K562 (cell line): ENCODE results near the gene TNN. TPM values are rescaled to one million over a fixed set of nuclear protein-coding genes. Genes with fewer than 3 reads are reported as not detected.

Experiments used
- BCOR ChIP-seq: fragments of 450-650 bp; IDR thresholded peaks from 2 replicates; pipeline ENCODE4 v1.6.1; 2016
- BRF1 ChIP-seq: IDR thresholded peaks from 3 replicates; pipeline ENCODE4 v1.6.1; 2011; ENCODE audit warnings: borderline replicate concordance, mild to moderate bottlenecking; ENCODE audit not compliant: insufficient read length; ENCODE audit errors: extremely low read depth
- COPS2 ChIP-seq: fragments of 450-650 bp; conservative IDR thresholded peaks from 2 replicates; pipeline ENCODE4 v1.6.1; 2016; ENCODE audit warnings: mild to moderate bottlenecking, moderate library complexity
- CSDE1 ChIP-seq, 2 experiments: fragments of 450-650 bp; IDR thresholded peaks; 2 replicates each; pipeline ENCODE4 v1.6.1; 2016; ENCODE audit warnings: mild to moderate bottlenecking in 1 of 2
- DPF2 ChIP-seq: fragments of 450-650 bp; IDR thresholded peaks from 2 replicates; pipeline ENCODE4 v1.6.1; 2016
- ELK1 ChIP-seq: sonication (generic); formaldehyde crosslinking; IDR thresholded peaks from 2 replicates; pipeline ENCODE4 v1.8.1; 2022; ENCODE audit warnings: missing genetic modification reagents
- FOS ChIP-seq: IDR thresholded peaks from 3 replicates; pipeline ENCODE4 v1.6.1; 2011; ENCODE audit not compliant: insufficient read length; ENCODE audit errors: extremely low read depth
- FOXA1 ChIP-seq: fragments of 450-650 bp; IDR thresholded peaks from 2 replicates; pipeline ENCODE4 v1.6.1; 2016; ENCODE audit warnings: mild to moderate bottlenecking, borderline replicate concordance
- FOXK2 ChIP-seq, 2 experiments: fragments of 450-650 bp; IDR thresholded peaks in 1 of 2; conservative IDR thresholded peaks in 1 of 2; 2 replicates each; pipeline ENCODE4 v1.6.1; 2016; ENCODE audit warnings: low read depth in 2 of 2, mild to moderate bottlenecking in 1 of 2
- HDAC8 ChIP-seq: fragments of 450-650 bp; IDR thresholded peaks from 2 replicates; pipeline ENCODE4 v1.6.1; 2016; ENCODE audit warnings: mild to moderate bottlenecking, missing genetic modification characterization, moderate library complexity, missing compliant biosample characterization
- PCBP1 ChIP-seq: fragments of 200-400 bp; formaldehyde crosslinking; IDR thresholded peaks from 2 replicates; pipeline ENCODE4 v1.6.1; 2018; ENCODE audit warnings: mild to moderate bottlenecking, low read depth, low read length; ENCODE audit not compliant: poor library complexity, severe bottlenecking
- RBM15 ChIP-seq: fragments of 200-400 bp; formaldehyde crosslinking; IDR thresholded peaks from 2 replicates; pipeline ENCODE4 v1.6.1; 2018; ENCODE audit warnings: mild to moderate bottlenecking, low read length, moderate library complexity; ENCODE audit not compliant: insufficient read depth
- SNRNP70 ChIP-seq: fragments of 200-400 bp; formaldehyde crosslinking; optimal IDR thresholded peaks from 2 replicates; pipeline ENCODE3; 2017; ENCODE audit warnings: low read depth, low read length
- SP2 ChIP-seq: IDR thresholded peaks from 2 replicates; pipeline ENCODE4 v1.6.1; 2011; ENCODE audit warnings: mild to moderate bottlenecking, low read depth, low read length, moderate library complexity; ENCODE audit not compliant: poor library complexity, severe bottlenecking; ENCODE audit errors: extremely low read depth
- TBP ChIP-seq: optimal IDR thresholded peaks from 2 replicates; pipeline ENCODE3; 2011; ENCODE audit warnings: low read depth, low read length, improper control_type of control experiment
- XRCC3 ChIP-seq: fragments of 450-650 bp; IDR thresholded peaks from 2 replicates; pipeline ENCODE4 v1.6.1; 2017; ENCODE audit warnings: mild to moderate bottlenecking, moderate library complexity
- ZNF445 ChIP-seq: fragments of 250-450 bp; sonication (Bioruptor Pico); IDR thresholded peaks from 2 replicates; pipeline ENCODE4 v1.4.0; 2020; ENCODE audit warnings: low read depth, mild to moderate bottlenecking, moderate library complexity
- ZSCAN32 ChIP-seq: fragments of 450-650 bp; formaldehyde crosslinking; IDR thresholded peaks from 2 replicates; pipeline ENCODE4 v1.4.0; 2020; ENCODE audit warnings: mild to moderate bottlenecking, moderate library complexity
- polyA plus RNA-seq, 8 experiments: library from polyadenylated mRNA; depleted of rRNA in 4 of 8; stranded (reverse) in 5 of 8; unstranded in 3 of 8; fragments of >200 nt; fragmentation: Nextera tagmentation in 2 of 8; fragmentation: Illumina TruSeq in 1 of 8; extraction: Ambion mirVana in 2 of 8; extraction: Trizol in 1 of 8; gene quantifications; 2 replicates each; pipeline versions ENCODE4 v1.2.1 to v1.2.3, GENCODE V29; 2011 to 2014; ENCODE audit warnings: inconsistent platforms in 1 of 8, missing spikeins in 1 of 8
- total RNA-seq, 7 experiments: library from RNA; depleted of rRNA in 6 of 7; stranded (reverse); fragments of >200 nt in 6 of 7; fragmentation: Illumina TruSeq in 2 of 7; extraction: Trizol in 2 of 7; gene quantifications; 2 replicates each; pipeline versions ENCODE4 v1.2.1 to v1.2.3, GENCODE V29; 2011 to 2021; ENCODE audit warnings: low replicate concordance in 1 of 7
- TF ChIP-seq, protein P1 (sequence below), 3 experiments: fragments of 200-800 bp in 1 of 3; sonication (Bioruptor generic) in 1 of 3; sonication (generic) in 1 of 3; formaldehyde crosslinking in 1 of 3; IDR thresholded peaks; 2 replicates each; pipeline versions ENCODE4 v1.6.1 to v1.8.0; 2016 to 2022; ENCODE audit warnings: mild to moderate bottlenecking in 2 of 3, missing compliant biosample characterization in 2 of 3, missing genetic modification characterization in 2 of 3, missing genetic modification reagents in 1 of 3
- TF ChIP-seq, protein P2 (sequence below): IDR thresholded peaks from 2 replicates; pipeline ENCODE4 v1.6.1; 2016; ENCODE audit warnings: missing genetic modification characterization, missing compliant biosample characterization

The TNN gene
- total and polyA plus RNA-seq, 9 of the 15 experiments (the other 6 are each of a cell fraction or from before 2014, with no cell fraction given): 0.01 to 0.09 (median 0.07) TPM; not detected in 4

- TF ChIP-seq CSDE1 (IDR thresholded peaks at IDR 0.05) (no peak; a peak in 1 of 4 replicates), COPS2 (no peak), ZNF445 (no peak), TBP (peak; percentile 94), BCOR (peak; percentile 28; the same call in 1 of the 2 replicates), XRCC3 (no peak), ELK1 (CRISPR knock-in tag) (no peak), PCBP1 (no peak), HDAC8 (no peak), DPF2 (0 out of 2 replicates have a peak, but pooled peaks have one; percentile 7), ZSCAN32 (CRISPR knock-in tag) (no peak), SP2 (no peak), SNRNP70 (no peak), FOS (no peak), FOXA1 (no peak), FOXK2 (conservative IDR thresholded peaks at IDR 0.05 in 1 of 2, IDR thresholded peaks at IDR 0.05 in 1 of 2; ENCODE audit: low read depth in 2 of 2) (peak; percentile 92 to 96), BRF1 (no peak), RBM15 (no peak)
- TF ChIP-seq, protein P1, sequence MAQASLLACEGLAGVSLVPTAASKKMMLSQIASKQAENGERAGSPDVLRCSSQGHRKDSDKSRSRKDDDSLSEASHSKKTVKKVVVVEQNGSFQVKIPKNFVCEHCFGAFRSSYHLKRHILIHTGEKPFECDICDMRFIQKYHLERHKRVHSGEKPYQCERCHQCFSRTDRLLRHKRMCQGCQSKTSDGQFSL (CRISPR knock-in tag; IDR thresholded peaks at IDR 0.05): no peak
- TF ChIP-seq, protein P1 (tag; IDR thresholded peaks at IDR 0.05): no peak
- TF ChIP-seq, protein P2, sequence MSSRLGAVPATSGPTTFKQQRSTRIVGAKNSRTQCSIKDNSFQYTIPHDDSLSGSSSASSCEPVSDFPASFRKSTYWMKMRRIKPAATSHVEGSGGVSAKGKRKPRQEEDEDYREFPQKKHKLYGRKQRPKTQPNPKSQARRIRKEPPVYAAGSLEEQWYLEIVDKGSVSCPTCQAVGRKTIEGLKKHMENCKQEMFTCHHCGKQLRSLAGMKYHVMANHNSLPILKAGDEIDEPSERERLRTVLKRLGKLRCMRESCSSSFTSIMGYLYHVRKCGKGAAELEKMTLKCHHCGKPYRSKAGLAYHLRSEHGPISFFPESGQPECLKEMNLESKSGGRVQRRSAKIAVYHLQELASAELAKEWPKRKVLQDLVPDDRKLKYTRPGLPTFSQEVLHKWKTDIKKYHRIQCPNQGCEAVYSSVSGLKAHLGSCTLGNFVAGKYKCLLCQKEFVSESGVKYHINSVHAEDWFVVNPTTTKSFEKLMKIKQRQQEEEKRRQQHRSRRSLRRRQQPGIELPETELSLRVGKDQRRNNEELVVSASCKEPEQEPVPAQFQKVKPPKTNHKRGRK (tag): no peak
Measured at GRCh38 chr1:175023043-175023921, 44.4 kb upstream of the TNN start, which contains the start of gene MRPS14 (continued).
